Measurements from ENCODE around the gene CCSER1. TPM values are rescaled to one million over a fixed set of nuclear protein-coding genes. Genes with fewer than 3 reads are reported as not detected.

The CCSER1 gene
- total RNA-seq, 1 donor, result under 0.01 TPM

GRCh38 chr4:90084967-90085295, 42.3 kb upstream of the CCSER1 start:
- no peak overlapping the region for H3K4me3 ChIP-seq (ENCODE audit: low read depth, low read length)
- TF ChIP-seq, protein P1, sequence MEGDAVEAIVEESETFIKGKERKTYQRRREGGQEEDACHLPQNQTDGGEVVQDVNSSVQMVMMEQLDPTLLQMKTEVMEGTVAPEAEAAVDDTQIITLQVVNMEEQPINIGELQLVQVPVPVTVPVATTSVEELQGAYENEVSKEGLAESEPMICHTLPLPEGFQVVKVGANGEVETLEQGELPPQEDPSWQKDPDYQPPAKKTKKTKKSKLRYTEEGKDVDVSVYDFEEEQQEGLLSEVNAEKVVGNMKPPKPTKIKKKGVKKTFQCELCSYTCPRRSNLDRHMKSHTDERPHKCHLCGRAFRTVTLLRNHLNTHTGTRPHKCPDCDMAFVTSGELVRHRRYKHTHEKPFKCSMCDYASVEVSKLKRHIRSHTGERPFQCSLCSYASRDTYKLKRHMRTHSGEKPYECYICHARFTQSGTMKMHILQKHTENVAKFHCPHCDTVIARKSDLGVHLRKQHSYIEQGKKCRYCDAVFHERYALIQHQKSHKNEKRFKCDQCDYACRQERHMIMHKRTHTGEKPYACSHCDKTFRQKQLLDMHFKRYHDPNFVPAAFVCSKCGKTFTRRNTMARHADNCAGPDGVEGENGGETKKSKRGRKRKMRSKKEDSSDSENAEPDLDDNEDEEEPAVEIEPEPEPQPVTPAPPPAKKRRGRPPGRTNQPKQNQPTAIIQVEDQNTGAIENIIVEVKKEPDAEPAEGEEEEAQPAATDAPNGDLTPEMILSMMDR (IDR thresholded peaks at IDR 0.05; ENCODE audit: insufficient read depth, low read length), result no peak
- DNase-seq (ENCODE audit: low read depth), result no peak

DNA sequence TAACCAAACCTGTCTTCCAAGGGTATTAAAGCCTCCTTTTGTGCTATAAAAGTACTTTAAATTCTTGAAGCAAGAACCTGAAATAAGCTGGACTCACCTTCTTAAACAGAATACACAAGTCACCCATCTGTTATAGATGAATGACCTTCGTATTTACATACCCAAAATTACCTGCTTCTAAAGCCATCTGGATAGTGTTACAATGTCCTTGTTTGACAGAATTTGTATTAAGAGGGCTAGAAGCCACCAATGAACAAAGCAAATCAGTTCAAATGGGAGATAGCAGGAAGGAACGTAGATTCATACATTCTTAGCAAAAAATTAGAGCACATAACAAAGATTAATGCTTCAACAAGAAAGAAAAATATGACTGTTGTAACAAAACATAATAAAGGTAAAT, 33.7 kb upstream of the CCSER1 start:
- H3K4me3 ChIP-seq (ENCODE audit: low read depth, low read length), result no peak overlapping the region
- TF ChIP-seq, protein P1 (IDR thresholded peaks at IDR 0.05; ENCODE audit: insufficient read depth, low read length), result no peak
- DNase-seq (ENCODE audit: low read depth), result no peak

DNA sequence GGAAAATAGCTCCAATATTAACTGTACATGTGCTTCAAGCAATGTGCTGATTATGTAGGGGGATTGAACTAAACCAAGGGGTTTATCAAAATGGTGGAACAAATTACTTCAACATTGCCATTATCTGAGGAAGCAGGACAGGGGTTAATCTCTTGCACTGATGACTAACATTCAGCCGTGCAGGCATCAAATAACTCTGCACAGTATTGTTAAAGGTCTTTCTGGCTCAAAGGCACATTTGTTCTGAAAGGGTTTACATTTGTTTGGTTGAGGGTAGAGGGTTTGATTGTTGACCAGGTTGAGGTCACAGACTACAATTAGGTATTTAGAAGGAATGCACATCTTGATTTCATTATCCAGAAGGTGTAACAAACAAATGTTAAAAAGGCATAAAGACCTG, 32.2 kb upstream of the CCSER1 start:
- no peak overlapping the region for H3K4me3 ChIP-seq (ENCODE audit: low read depth, low read length)
- no peak for DNase-seq (ENCODE audit: low read depth)
- TF ChIP-seq, protein P1 (IDR thresholded peaks at IDR 0.05; ENCODE audit: insufficient read depth, low read length), result no peak

GRCh38 chr4:90099812-90100211, 27.4 kb upstream of the CCSER1 start:
- no peak for DNase-seq (ENCODE audit: low read depth)
- TF ChIP-seq, protein P1 (IDR thresholded peaks at IDR 0.05; ENCODE audit: insufficient read depth, low read length), result no peak
- H3K4me3 ChIP-seq (ENCODE audit: low read depth, low read length), result no peak overlapping the region

DNA sequence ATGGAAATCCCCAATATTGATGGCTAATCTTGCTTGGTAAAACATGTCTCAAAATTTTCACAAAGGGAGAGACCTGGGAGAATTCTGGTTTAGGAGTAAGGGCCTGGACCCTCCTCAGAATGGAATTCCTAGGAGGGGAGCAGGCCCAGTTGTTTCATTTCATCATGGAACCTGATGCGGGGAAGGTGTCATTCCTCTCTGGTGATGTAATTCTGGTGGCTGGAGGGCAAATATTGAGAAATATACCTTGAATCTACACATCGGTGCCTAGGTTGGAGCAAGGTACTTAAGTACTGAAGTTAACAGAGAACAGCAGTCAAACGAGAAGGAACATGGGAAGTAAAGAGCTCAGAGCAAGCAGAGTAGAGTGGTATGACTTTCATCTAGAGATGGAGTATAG, 23.2 kb upstream of the CCSER1 start:
- no peak overlapping the region for H3K4me3 ChIP-seq (ENCODE audit: low read depth, low read length)
- no peak for DNase-seq (ENCODE audit: low read depth)
- TF ChIP-seq, protein P1 (IDR thresholded peaks at IDR 0.05; ENCODE audit: insufficient read depth, low read length), result no peak

- TF ChIP-seq, protein P1 (IDR thresholded peaks at IDR 0.05; ENCODE audit: insufficient read depth, low read length), result no peak
- no peak for DNase-seq (ENCODE audit: low read depth)
- no peak overlapping the region for H3K4me3 ChIP-seq (ENCODE audit: low read depth, low read length)
These were observed 21.9 kb upstream of the CCSER1 start for GRCh38 chr4:90105274-90105673.

- TF ChIP-seq, protein P1 (IDR thresholded peaks at IDR 0.05; ENCODE audit: insufficient read depth, low read length), result no peak
- H3K4me3 ChIP-seq (ENCODE audit: low read depth, low read length), result no peak overlapping the region
- DNase-seq (ENCODE audit: low read depth), result no peak
These were observed 14.5 kb upstream of the CCSER1 start for GRCh38 chr4:90112715-90113114.

Measured in fibroblast of the aortic adventitia (primary cell).